Lower leg skin (tissue), 4 donors: ENCODE measurements around the gene CLUH. TPM values are rescaled to one million over a fixed set of nuclear protein-coding genes. Genes with fewer than 3 reads are reported as not detected.
"Not testable (repeated sequence)": the region's sequence is repeated elsewhere in the genome, so short reads cannot be mapped to it uniquely, and the experiment has no call there.

ENCODE experiments used
- DNase-seq, 2 donors: peaks; one replicate each; pipeline ENCODE4 v3.0.0-alpha.2; 2019; ENCODE audit warnings: low spot score in 2 of 2
- H3K4me3 ChIP-seq: fragments of 200-600 bp; sonication (generic); 2 replicates; pipeline ENCODE4 v1.5.1; 2017; ENCODE audit warnings: mild to moderate bottlenecking, low read depth; ENCODE audit not compliant: poor library complexity, severe bottlenecking
- CTCF ChIP-seq, 3 donors: fragments of 450-650 bp; IDR thresholded peaks; one replicate each; pipeline ENCODE4 v1.5.1; 2016; ENCODE audit warnings: antibody characterized with exemption in 3 of 3, mild to moderate bottlenecking in 3 of 3, moderate library complexity in 2 of 3
- POLR2A ChIP-seq, 2 donors: fragments of 450-650 bp; IDR thresholded peaks; one replicate each; pipeline ENCODE4 v1.6.1; 2016 to 2017; ENCODE audit warnings: antibody characterized with exemption in 2 of 2, mild to moderate bottlenecking in 1 of 2, moderate library complexity in 1 of 2
- WGBS, 2 donors: methylation state at CpG; one replicate each; pipeline ENCODE4 v1.1.5; 2018; 5-methylcytosine and 5-hydroxymethylcytosine counted together
- intact Hi-C: fragments of 100-400 bp; cut with DNase I; formaldehyde crosslinking; loops from one replicate; pipeline ENCODE4 v1.15.0; 2023; ENCODE audit warnings: low total_unique reads
- total RNA-seq, 4 donors: library from RNA; depleted of rRNA; stranded (reverse); fragments of >200 nt; gene quantifications; one replicate each; pipeline ENCODE4 v1.1.0, GENCODE V29; 2016

Gene CLUH
- total RNA-seq, 4 donors from 2014 or later = 99.3 to 178 (median 117) TPM

- intact Hi-C loops = no loop called here
- H3K4me3 ChIP-seq = no peak overlapping the region
- DNase-seq = no peak
- 73 to 74% methylated on average over 3 of the region's 3 CpGs for WGBS, 2 donors
- TF ChIP-seq CTCF (IDR thresholded peaks at IDR 0.05) (no peak), POLR2A (IDR thresholded peaks at IDR 0.05) (no peak)
These were observed 29.2 kb downstream of the CLUH start for GRCh38 chr17:2682176-2682938.

DNA sequence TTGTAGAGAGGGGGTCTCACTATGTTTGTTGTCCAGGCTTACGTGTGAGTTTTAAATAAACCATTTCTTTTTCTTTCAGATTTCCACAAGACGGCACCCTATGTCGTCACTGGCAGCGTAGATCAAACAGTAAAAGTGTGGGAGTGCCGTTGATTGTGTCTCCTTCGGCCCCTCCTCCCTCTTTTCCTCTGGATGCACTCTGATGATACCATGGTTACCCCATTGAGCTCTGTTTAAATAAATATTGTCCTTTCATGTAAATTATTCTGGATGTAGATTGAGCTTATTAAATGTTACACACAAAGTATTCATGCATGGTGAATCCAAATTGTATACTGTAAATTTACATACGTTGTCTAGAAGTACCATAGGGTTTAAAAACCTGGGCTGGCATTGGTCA lies 29.9 kb downstream of the CLUH start:
- no peak for DNase-seq

GRCh38 chr17:2680961-2681360 lies 30.6 kb downstream of the CLUH start:
- no peak overlapping the region for H3K4me3 ChIP-seq
- intact Hi-C loops = no loop called here
- 92 to 97% methylated on average over 2 of the region's 2 CpGs for WGBS, 2 donors
- TF ChIP-seq CTCF (IDR thresholded peaks at IDR 0.05) (no peak), POLR2A (IDR thresholded peaks at IDR 0.05) (no peak)
- no peak for DNase-seq

More for the DNA sequence above, 29.9 kb downstream of the CLUH start:
- no peak overlapping the region for H3K4me3 ChIP-seq
- intact Hi-C loops = no loop called here
- no peak for TF ChIP-seq POLR2A (IDR thresholded peaks at IDR 0.05)
- TF ChIP-seq CTCF (IDR thresholded peaks at IDR 0.05) = no peak
- 88 to 90% methylated on average over 7 of the region's 7 CpGs for WGBS, 2 donors

GRCh38 chr17:2679247-2679646 lies 32.3 kb downstream of the CLUH start:
- WGBS, 2 donors = 100% methylated on average over 1 of the region's 1 CpG
- H3K4me3 ChIP-seq, intact Hi-C loops, DNase-seq: not testable (repeated sequence)

GRCh38 chr17:2672026-2672425 lies 39.5 kb downstream of the CLUH start:
- H3K4me3 ChIP-seq = no peak overlapping the region
- TF ChIP-seq CTCF (IDR thresholded peaks at IDR 0.05) = no peak
- no peak for TF ChIP-seq POLR2A (IDR thresholded peaks at IDR 0.05)
- intact Hi-C loops = no loop called here
- no peak for DNase-seq
- WGBS, 2 donors = 94% methylated on average over 5 of the region's 5 CpGs

GRCh38 chr17:2660410-2660809 lies 51.2 kb downstream of the CLUH start:
- DNase-seq, intact Hi-C loops, H3K4me3 ChIP-seq: not testable (repeated sequence)
- WGBS, 2 donors = 98 to 100% methylated on average over 4 of the region's 4 CpGs

- DNase-seq, intact Hi-C loops, H3K4me3 ChIP-seq: not testable (repeated sequence)
- WGBS, 2 donors = 32 to 37% methylated on average over 8 of the region's 8 CpGs
These were observed 52.2 kb downstream of the CLUH start for GRCh38 chr17:2659337-2659736.
